Choroid plexus epithelial cell (primary cell): ENCODE measurements around the gene BRD7.

Experiments
- DNase-seq: peaks from one replicate; pipeline ENCODE4 v3.0.0-alpha.2; 2010; ENCODE audit warnings: low read depth
- H3K4me3 ChIP-seq: 2 replicates; pipeline ENCODE4 v1.5.1; 2011; ENCODE audit warnings: low read depth, mild to moderate bottlenecking, control low read depth, low read length, moderate library complexity
- TF ChIP-seq, protein P1 (sequence below): conservative IDR thresholded peaks from 2 replicates; pipeline ENCODE4 v1.5.1; 2011; ENCODE audit warnings: low read depth, mild to moderate bottlenecking, control low read depth, inconsistent platforms, low read length, moderate library complexity

The BRD7 gene

DNA sequence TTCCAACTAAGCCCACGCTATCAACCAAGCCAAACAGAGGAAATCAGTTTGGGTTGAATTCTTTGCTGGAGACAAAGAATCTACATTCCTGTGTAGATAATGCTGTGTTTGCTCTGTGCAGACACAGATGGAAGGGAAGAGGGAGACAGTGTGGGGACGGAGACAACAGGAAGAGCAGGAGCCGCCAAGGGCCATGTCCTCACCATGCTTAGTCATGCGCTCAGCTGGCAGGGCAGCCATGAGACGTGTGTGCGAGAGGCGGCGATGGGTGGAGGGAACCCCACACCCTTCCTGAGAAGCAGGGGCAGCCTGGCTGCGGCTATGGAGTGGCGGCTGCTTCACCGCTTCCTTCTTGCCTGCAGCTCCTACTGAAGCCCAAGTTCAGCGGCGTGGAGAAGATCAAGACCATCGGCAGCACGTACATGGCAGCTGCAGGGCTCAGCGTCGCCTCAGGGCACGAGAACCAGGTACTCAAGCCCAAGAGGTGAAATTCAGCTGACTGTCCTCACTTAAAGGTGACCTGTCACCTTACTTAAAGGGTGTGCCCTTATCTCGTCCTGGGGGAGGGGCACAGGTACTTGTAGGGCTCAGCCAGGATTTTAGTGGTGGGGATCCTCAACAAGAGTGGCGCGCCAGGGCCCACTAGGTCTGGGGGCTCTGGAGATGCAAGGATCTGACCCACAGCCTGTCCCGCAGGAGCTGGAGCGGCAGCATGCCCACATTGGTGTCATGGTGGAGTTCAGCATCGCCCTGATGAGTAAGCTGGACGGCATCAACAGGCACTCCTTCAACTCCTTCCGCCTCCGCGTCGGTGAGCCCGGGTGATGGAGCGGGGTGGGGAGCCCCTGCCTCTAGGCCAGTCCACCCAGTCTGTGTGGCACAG is 55.0 kb downstream of the BRD7 start:
- H3K4me3 ChIP-seq, result no peak overlapping the region
- TF ChIP-seq, protein P1, sequence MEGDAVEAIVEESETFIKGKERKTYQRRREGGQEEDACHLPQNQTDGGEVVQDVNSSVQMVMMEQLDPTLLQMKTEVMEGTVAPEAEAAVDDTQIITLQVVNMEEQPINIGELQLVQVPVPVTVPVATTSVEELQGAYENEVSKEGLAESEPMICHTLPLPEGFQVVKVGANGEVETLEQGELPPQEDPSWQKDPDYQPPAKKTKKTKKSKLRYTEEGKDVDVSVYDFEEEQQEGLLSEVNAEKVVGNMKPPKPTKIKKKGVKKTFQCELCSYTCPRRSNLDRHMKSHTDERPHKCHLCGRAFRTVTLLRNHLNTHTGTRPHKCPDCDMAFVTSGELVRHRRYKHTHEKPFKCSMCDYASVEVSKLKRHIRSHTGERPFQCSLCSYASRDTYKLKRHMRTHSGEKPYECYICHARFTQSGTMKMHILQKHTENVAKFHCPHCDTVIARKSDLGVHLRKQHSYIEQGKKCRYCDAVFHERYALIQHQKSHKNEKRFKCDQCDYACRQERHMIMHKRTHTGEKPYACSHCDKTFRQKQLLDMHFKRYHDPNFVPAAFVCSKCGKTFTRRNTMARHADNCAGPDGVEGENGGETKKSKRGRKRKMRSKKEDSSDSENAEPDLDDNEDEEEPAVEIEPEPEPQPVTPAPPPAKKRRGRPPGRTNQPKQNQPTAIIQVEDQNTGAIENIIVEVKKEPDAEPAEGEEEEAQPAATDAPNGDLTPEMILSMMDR, result no peak
- peak; percentile 74 for DNase-seq

DNA sequence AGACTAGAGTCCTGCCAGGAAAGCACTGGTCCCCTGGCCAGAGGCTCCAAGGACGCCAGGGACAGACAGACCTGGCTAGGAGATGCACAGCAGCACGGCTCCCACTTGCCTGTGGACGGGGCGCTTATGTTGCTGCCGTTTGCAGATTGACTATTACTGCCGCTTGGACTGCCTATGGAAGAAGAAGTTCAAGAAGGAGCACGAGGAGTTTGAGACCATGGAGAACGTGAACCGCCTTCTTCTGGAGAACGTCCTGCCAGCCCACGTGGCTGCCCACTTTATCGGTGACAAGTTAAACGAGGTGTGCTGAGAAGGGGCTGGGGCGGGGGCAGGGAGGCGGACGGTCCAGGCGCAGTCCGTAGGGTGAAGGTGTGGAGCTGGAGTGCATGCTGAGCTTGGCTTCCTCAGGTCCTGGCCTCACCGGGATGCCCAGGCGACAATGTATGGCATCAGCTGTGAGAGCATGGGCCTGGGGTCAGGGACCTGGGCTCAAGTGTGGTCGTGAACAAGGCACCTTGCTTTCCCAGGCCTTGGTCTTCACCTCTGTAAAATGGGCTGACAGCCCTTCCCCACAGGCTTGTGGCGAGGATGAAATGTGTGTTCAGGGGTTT is 56.8 kb downstream of the BRD7 start:
- TF ChIP-seq, protein P1, result no peak
- H3K4me3 ChIP-seq, result no peak overlapping the region
- no peak for DNase-seq

DNA sequence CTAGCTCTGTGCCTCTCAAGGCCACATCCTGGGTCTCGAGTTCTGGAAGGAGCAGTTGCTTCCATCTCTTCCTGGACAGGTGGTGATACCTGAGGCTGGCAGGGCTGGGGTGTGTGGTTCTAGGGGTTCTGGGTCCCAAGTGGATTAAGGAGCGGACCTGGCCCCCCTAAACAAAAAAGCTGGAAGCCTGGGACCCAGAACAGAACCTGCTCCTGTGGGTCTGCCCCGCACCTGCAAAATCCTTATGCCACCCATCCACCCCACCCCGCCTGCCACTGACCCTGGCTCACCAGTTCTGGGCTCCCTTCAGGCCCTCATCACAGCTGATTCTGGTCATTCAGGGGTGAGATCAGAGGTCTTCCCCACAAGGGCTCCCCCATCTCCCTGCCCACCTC is 57.7 kb downstream of the BRD7 start:
- TF ChIP-seq, protein P1, result no peak
- H3K4me3 ChIP-seq, result no peak overlapping the region
- DNase-seq, result no peak

DNA sequence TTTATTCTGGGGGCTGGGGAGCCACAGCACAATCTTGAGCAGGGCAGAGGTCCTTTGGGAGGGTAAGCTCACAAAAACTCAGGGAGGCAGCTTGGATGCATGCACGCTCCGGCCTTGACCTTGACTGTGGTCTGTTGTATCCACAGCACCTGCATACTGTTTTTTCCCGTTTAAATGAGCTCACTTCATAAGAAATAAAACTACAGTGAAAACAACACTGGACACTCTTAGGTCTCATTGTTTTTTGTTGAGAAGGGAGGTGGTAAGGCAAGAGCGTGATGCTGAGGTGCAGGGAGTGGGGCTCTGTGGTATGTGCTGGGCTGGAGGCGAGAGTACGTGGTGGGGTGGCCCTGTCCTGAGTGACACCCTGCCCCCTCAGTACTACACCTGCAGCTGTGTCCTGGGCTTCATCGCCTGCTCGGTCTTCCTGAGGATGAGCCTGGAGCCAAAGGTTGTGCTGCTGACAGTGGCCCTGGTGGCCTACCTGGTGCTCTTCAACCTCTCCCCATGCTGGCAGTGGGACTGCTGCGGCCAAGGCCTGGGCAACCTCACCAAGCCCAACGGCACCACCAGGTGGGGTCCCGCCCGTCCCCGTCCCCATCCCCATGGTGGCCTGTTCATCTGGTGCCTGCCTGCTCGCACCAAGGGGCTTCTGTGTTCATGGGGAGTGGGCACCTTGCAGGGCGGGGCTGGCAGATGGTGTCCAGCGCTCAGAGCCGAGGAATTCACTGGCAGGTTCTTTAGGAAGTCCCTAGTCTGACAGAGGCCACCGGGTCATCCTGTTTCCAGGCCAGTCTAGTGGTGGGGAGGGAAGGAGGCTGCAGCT is 58.3 kb downstream of the BRD7 start:
- TF ChIP-seq, protein P1, result no peak
- DNase-seq, result no peak
- H3K4me3 ChIP-seq, result no peak overlapping the region

DNA sequence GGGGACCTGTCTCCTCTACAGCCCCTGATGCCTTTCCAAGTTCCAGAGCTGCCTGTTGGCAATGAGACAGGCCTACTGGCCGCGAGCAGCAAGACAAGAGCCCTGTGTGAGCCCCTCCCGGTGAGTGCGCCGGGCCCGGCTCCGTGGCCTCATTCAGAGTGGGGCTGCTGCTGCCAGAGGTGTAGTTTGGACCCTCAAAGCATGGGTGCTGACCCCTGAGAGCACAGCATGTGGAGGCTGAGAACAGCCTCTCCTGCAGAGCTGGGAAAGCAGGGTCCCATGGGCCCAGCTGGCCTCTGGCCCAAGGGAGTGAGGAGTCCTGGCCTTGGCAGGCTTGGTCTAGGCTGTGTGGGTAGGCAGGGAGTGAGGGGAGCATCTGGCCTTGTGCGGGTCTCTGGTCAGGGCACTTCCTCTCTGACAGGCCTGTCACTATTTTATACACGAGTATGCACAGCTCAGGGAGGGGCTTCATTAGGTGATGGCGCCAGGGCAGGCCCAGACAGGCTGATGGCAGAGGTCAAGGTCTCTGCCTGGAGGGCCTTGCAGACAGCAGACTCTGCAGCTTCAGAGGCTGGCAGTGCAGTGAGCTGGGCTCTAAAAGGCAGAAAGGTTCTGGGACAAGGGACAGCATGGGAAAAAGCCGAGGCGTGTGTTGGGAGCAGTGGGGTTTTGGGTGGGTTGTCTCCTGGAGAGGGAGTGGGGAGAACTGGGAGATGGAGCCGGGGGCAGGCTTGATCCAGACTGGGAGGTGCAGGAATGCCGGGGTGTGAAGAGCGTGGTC is 59.1 kb downstream of the BRD7 start:
- no peak for DNase-seq
- TF ChIP-seq, protein P1, result no peak
- H3K4me3 ChIP-seq, result no peak overlapping the region

DNA sequence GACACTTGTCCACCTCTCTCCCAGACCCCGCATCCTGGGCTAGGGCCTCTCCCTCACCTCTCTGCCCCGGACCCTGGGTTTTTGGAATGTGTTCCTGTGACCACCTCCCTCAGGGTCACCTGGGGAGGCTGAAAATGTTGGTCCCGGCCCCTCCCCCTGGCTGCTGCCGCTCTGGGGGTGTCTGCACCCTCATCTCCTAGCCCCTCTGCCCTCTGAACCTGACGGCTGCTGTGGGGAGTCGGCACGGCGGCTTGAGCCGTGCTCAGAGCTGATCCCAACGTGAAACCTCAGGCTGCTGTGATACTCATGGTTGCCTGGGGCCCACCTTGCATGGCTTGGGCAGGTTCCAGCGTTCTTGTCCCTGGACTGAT is 59.6 kb downstream of the BRD7 start:
- TF ChIP-seq, protein P1, result no peak
- no peak overlapping the region for H3K4me3 ChIP-seq
- no peak for DNase-seq
